Gastrocnemius medialis (tissue), 4 donors: Measurements from ENCODE around the gene P4HTM.

Experiments used
- CTCF ChIP-seq, 5 experiments: fragments of 450-650 bp in 3 of 5; fragments of 200-600 bp in 2 of 5; sonication (generic) in 2 of 5; IDR thresholded peaks in 4 of 5; conservative IDR thresholded peaks in 1 of 5; 1 replicate in 4 of 5; 2 replicates in 1 of 5; pipeline ENCODE4 v1.5.1; 2016 to 2019; ENCODE audit warnings: antibody characterized with exemption in 5 of 5, mild to moderate bottlenecking in 3 of 5, moderate library complexity in 3 of 5
- POLR2A ChIP-seq, 2 donors: fragments of 450-650 bp; IDR thresholded peaks; one replicate each; pipeline ENCODE4 v1.6.1; 2017; ENCODE audit warnings: antibody characterized with exemption in 2 of 2, mild to moderate bottlenecking in 2 of 2, moderate library complexity in 2 of 2

GRCh38 chr3:49009396-49009795 lies 19.4 kb downstream of the P4HTM start:
- TF ChIP-seq CTCF (IDR thresholded peaks at IDR 0.05 in 4 of 5, conservative IDR thresholded peaks at IDR 0.05 in 1 of 5) = no peak
- TF ChIP-seq POLR2A (IDR thresholded peaks at IDR 0.05) = no peak
